Adrenal gland (tissue), 5 donors: ENCODE data around the gene FBXL20.

ENCODE experiments used
- CTCF ChIP-seq, 6 experiments: fragments of 450-650 bp in 4 of 6; fragments of 200-600 bp in 2 of 6; sonication (generic) in 1 of 6; IDR thresholded peaks; 1 replicate in 5 of 6; 2 replicates in 1 of 6; pipeline versions ENCODE4 v1.5.1 to v1.8.0; 2016 to 2021; ENCODE audit warnings: antibody characterized with exemption in 6 of 6, mild to moderate bottlenecking in 2 of 6, moderate library complexity in 1 of 6
- POLR2A ChIP-seq, 2 donors: fragments of 450-650 bp; IDR thresholded peaks; one replicate each; pipeline ENCODE4 v1.6.1; 2017; ENCODE audit warnings: antibody characterized with exemption in 2 of 2, mild to moderate bottlenecking in 2 of 2, moderate library complexity in 1 of 2
- donor health status: DM: no; HTN: no; CAD: no.

GRCh38 chr17:39271546-39271945, 129.9 kb downstream of the FBXL20 start:
- TF ChIP-seq POLR2A (IDR thresholded peaks at IDR 0.05) (no peak), CTCF (IDR thresholded peaks at IDR 0.05) (no peak)
